CD4-positive, alpha-beta T cell (primary cell): Measurements from ENCODE around the gene PLXNB2. TPM values are rescaled to one million over a fixed set of nuclear protein-coding genes. Genes with fewer than 3 reads are reported as not detected.

Experiments
- ATAC-seq: fragments of 200-7000 bp; cut with Tn5 transposase; one replicate; pipeline ENCODE4 v1.10.0; 2022; ENCODE audit warnings: mild to moderate bottlenecking; ENCODE audit not compliant: poor library complexity
- CTCF ChIA-PET: fragments of 350-600 bp; sonication (Branson Sonifier 250); formaldehyde crosslinking; loops from one replicate; lab custom pipeline; 2021; ENCODE audit warnings: antibody characterized with exemption, inconsistent platforms; lab: Charles Lee
- POLR2A ChIA-PET: fragments of 350-600 bp; sonication (Branson Sonifier 250); formaldehyde crosslinking; loops from one replicate; lab custom pipeline; 2021; ENCODE audit warnings: antibody characterized with exemption, inconsistent platforms; lab: Charles Lee
- DNase-seq, 14 experiments: peaks; one replicate each; pipeline ENCODE4 v3.0.0-alpha.2; 2013 to 2020; ENCODE audit warnings: mixed read lengths in 2 of 14
- H3K27ac ChIP-seq, 2 donors: one replicate each; pipeline versions ENCODE4 v1.5.1 to v1.7.0; 2013; ENCODE audit warnings: low read length in 2 of 2, low read depth in 1 of 2, mild to moderate bottlenecking in 1 of 2
- H3K27me3 ChIP-seq, 2 experiments: 1 replicate in 1 of 2; 2 replicates in 1 of 2; pipeline versions ENCODE4 v1.6.1 to v1.7.0; 2013; ENCODE audit warnings: low read length in 2 of 2, control low read depth in 1 of 2, mild to moderate bottlenecking in 1 of 2, moderate library complexity in 1 of 2; ENCODE audit not compliant: insufficient read depth in 2 of 2, control insufficient read depth in 1 of 2
- H3K36me3 ChIP-seq: one replicate; pipeline ENCODE4 v1.6.1; 2013; ENCODE audit warnings: low read length, control low read depth; ENCODE audit not compliant: insufficient read depth
- H3K4me1 ChIP-seq: one replicate; pipeline ENCODE4 v1.6.1; 2013; ENCODE audit warnings: low read length, control low read depth; ENCODE audit not compliant: insufficient read depth
- H3K4me3 ChIP-seq: one replicate; pipeline ENCODE4 v1.5.1; 2013; ENCODE audit warnings: mild to moderate bottlenecking, low read length, moderate library complexity
- H3K9me3 ChIP-seq, 2 experiments: 1 replicate in 1 of 2; 2 replicates in 1 of 2; pipeline versions ENCODE4 v1.6.1 to v1.7.0; 2013; ENCODE audit warnings: low read length in 2 of 2, mild to moderate bottlenecking in 2 of 2, control low read depth in 1 of 2, moderate library complexity in 1 of 2; ENCODE audit not compliant: control insufficient read depth in 1 of 2, insufficient read depth in 1 of 2
- H3K27ac Mint-ChIP-seq: one replicate; pipeline ENCODE4 v1.8.0; 2020; ENCODE audit warnings: mixed read lengths
- H3K27me3 Mint-ChIP-seq: one replicate; pipeline ENCODE4 v1.8.0; 2021; ENCODE audit warnings: mixed read lengths
- H3K36me3 Mint-ChIP-seq: one replicate; pipeline ENCODE4 v1.8.0; 2021; ENCODE audit warnings: low read depth, mixed read lengths
- H3K4me1 Mint-ChIP-seq: one replicate; pipeline ENCODE4 v1.8.0; 2021; ENCODE audit warnings: low read depth, mixed read lengths
- H3K4me3 Mint-ChIP-seq: one replicate; pipeline ENCODE4 v1.8.0; 2020; ENCODE audit warnings: mild to moderate bottlenecking, mixed read lengths
- H3K9me3 Mint-ChIP-seq: one replicate; pipeline ENCODE4 v1.8.0; 2020; ENCODE audit warnings: mixed read lengths
- CTCF ChIP-seq: fragments of 200-600 bp; IDR thresholded peaks from one replicate; pipeline ENCODE4 v1.8.0; 2022; ENCODE audit warnings: antibody characterized with exemption, mild to moderate bottlenecking
- intact Hi-C, 2 experiments: fragments of 100-400 bp; cut with DNase I in 1 of 2; cut with micrococcal nuclease in 1 of 2; formaldehyde crosslinking; loops; one replicate each; pipeline versions ENCODE4 v1.15.1 to v1.9.0; 2023 to 2025; cut with DNase I, micrococcal nuclease
- total RNA-seq, 174 experiments: library from RNA in 2 of 174; stranded (reverse) in 2 of 174; gene quantifications; one replicate each; pipeline ENCODE4 v1.2.3 and lab custom pipeline; 2021 to 2026

PLXNB2 gene
- total RNA-seq, 2 experiments from 2014 or later, result 2.8 to 3.9 TPM

GRCh38 chr22:50267591-50268390 lies 39.7 kb downstream of the PLXNB2 start:
- no peaks in the 10 kb centered on the region for H3K36me3 ChIP-seq
- H3K27ac ChIP-seq, result no peak overlapping the region
- Mint-ChIP-seq H3K36me3 (no peaks in the 10 kb centered on the region), H3K9me3 (no peaks in the 10 kb centered on the region), H3K27me3 (peaks cover 8% of the 10 kb centered on the region), H3K4me3 (peak overlapping the region; percentile 75), H3K27ac (no peak overlapping the region), H3K4me1 (peaks cover 16% of the 10 kb centered on the region)
- peak in 13 of 14 experiments; percentile 28 to 86 (median 53) for DNase-seq
- ChIA-PET CTCF (interaction anchor here (0.7 to 0.9 kb wide), 2 partner anchors 26 to 77 kb away, joined by 3 read pairs; no protein-coding TSS in a partner anchor), POLR2A (interaction anchor here (0.8 kb wide), 1 partner anchor 16 kb away, joined by 5 read pairs; the partner anchor contains the start of gene HDAC10)
- no peak overlapping the region for H3K4me3 ChIP-seq
- ATAC-seq, result peak; percentile 50
- peaks cover 9 to 10% of the 10 kb centered on the region in 2 experiments for H3K27me3 ChIP-seq
- intact Hi-C loops, result no loop called here
- H3K4me1 ChIP-seq, result peaks cover 46% of the 10 kb centered on the region
- peaks cover 0 to 14% of the 10 kb centered on the region in 2 experiments for H3K9me3 ChIP-seq
- TF ChIP-seq CTCF, result no peak

- Mint-ChIP-seq H3K4me1 (peaks cover 21% of the 10 kb centered on the region), H3K27me3 (peaks cover 16% of the 10 kb centered on the region), H3K4me3 (no peak overlapping the region), H3K36me3 (no peaks in the 10 kb centered on the region), H3K27ac (no peak overlapping the region), H3K9me3 (no peaks in the 10 kb centered on the region)
- ATAC-seq (no peak), DNase-seq (no peak)
- TF ChIP-seq CTCF, result no peak
- Histone ChIP-seq H3K27me3 (peaks cover 17 to 18% of the 10 kb centered on the region in 2 experiments), H3K4me1 (peaks cover 49% of the 10 kb centered on the region), H3K36me3 (no peaks in the 10 kb centered on the region), H3K27ac (no peak overlapping the region), H3K4me3 (no peak overlapping the region), H3K9me3 (peaks cover 0 to 22% of the 10 kb centered on the region in 2 experiments)
- intact Hi-C loops, result no loop called here
- ChIA-PET POLR2A (interaction anchor here (0.8 kb wide), 1 partner anchor 16 kb away, joined by 5 read pairs; the partner anchor contains the start of gene HDAC10), CTCF (interaction anchor here (0.7 to 0.9 kb wide), 2 partner anchors 25 to 77 kb away, joined by 3 read pairs; no protein-coding TSS in a partner anchor)
Observed at GRCh38 chr22:50266994-50267393, 40.5 kb downstream of the PLXNB2 start.

- no peak overlapping the region for H3K4me3 ChIP-seq
- ChIA-PET CTCF (no interaction called here), POLR2A (no interaction called here)
- TF ChIP-seq CTCF, result no peak
- no peak overlapping the region for H3K27ac Mint-ChIP-seq
- H3K36me3 ChIP-seq, result no peaks in the 10 kb centered on the region
- peaks cover 44% of the 10 kb centered on the region for H3K4me1 ChIP-seq
- H3K9me3 ChIP-seq, result peaks cover 0 to 28% of the 10 kb centered on the region in 2 experiments
- H3K27me3 ChIP-seq, result peaks cover 23 to 27% of the 10 kb centered on the region in 2 experiments
- no peak overlapping the region for H3K27ac ChIP-seq
- no peaks in the 10 kb centered on the region for H3K36me3 Mint-ChIP-seq
- peaks cover 15% of the 10 kb centered on the region for H3K4me1 Mint-ChIP-seq
- ATAC-seq, result no peak
- H3K4me3 Mint-ChIP-seq, result no peak overlapping the region
- DNase-seq, result no peak
- no peaks in the 10 kb centered on the region for H3K9me3 Mint-ChIP-seq
- peaks cover 17% of the 10 kb centered on the region for H3K27me3 Mint-ChIP-seq
- intact Hi-C loops, result no loop called here
Observed at GRCh38 chr22:50264946-50265669, 42.3 kb downstream of the PLXNB2 start.
